Panc1 (cell line): ENCODE results near the gene ANG. TPM values are rescaled to one million over a fixed set of nuclear protein-coding genes. Genes with fewer than 3 reads are reported as not detected.

Experiments
- ATAC-seq: fragments of 200-7000 bp; cut with Tn5 transposase; 2 replicates; pipeline ENCODE4 v1.9.1; 2020; ENCODE audit warnings: mild to moderate bottlenecking, moderate library complexity
- BruUV-seq: library from RNA; stranded (reverse); fragments of 400-500 nt; replicated peaks from 2 replicates; lab custom pipeline; 2021; lab: Mats Ljungman, UMichigan
- CTCF ChIA-PET: fragments of 300-600 bp; sonication (Branson Sonifier 250); formaldehyde crosslinking; loops from one replicate; lab custom pipeline; 2022; ENCODE audit warnings: antibody characterized with exemption; lab: Charles Lee
- POLR2A ChIA-PET: fragments of 300-600 bp; sonication (Branson Sonifier 250); formaldehyde crosslinking; loops from one replicate; lab custom pipeline; 2022; ENCODE audit warnings: antibody characterized with exemption; lab: Charles Lee
- DNase-seq: peaks from one replicate; pipeline ENCODE4 v3.0.0-alpha.2; 2010; ENCODE audit warnings: low read depth, low spot score
- H3K27ac ChIP-seq: 2 replicates; pipeline ENCODE4 v1.5.1; 2011; ENCODE audit warnings: mild to moderate bottlenecking, low read length, inconsistent platforms
- H3K27me3 ChIP-seq: fragments of 200-500 bp; sonication (Bioruptor generic); 2 replicates; pipeline ENCODE4 v1.6.0; 2014; ENCODE audit warnings: low read length, inconsistent platforms; ENCODE audit not compliant: control insufficient read depth, insufficient read depth
- H3K36me3 ChIP-seq: fragments of 200-500 bp; sonication (Bioruptor generic); 2 replicates; pipeline ENCODE4 v1.5.1; 2014; ENCODE audit warnings: inconsistent platforms, mild to moderate bottlenecking, low read length, moderate library complexity; ENCODE audit not compliant: control insufficient read depth, insufficient read depth
- H3K4me1 ChIP-seq: 2 replicates; pipeline ENCODE4 v1.5.1; 2011; ENCODE audit warnings: inconsistent platforms, mild to moderate bottlenecking, low read length, moderate library complexity; ENCODE audit not compliant: control insufficient read depth, insufficient read depth
- H3K4me3 ChIP-seq, 2 experiments: 2 replicates each; pipeline ENCODE4 v1.5.1; 2011 to 2012; ENCODE audit warnings: low read depth in 2 of 2, low read length in 2 of 2, mild to moderate bottlenecking in 2 of 2, inconsistent platforms in 1 of 2, moderate library complexity in 1 of 2
- H3K9me3 ChIP-seq: fragments of 200-500 bp; sonication (Bioruptor generic); 2 replicates; pipeline ENCODE4 v1.5.1; 2014; ENCODE audit warnings: low read depth, mild to moderate bottlenecking, inconsistent platforms, low read length, moderate library complexity; ENCODE audit not compliant: control insufficient read depth, insufficient read depth
- POLR2AphosphoS5 ChIP-seq: IDR thresholded peaks from 2 replicates; pipeline ENCODE4 v1.6.1; 2012; ENCODE audit warnings: mild to moderate bottlenecking, low read depth, low read length, moderate library complexity
- SIN3A ChIP-seq: IDR thresholded peaks from 2 replicates; pipeline ENCODE4 v1.6.1; 2012; ENCODE audit warnings: low read depth, mild to moderate bottlenecking, low read length, moderate library complexity, borderline replicate concordance; ENCODE audit not compliant: insufficient read depth
- TCF7L2 ChIP-seq: IDR thresholded peaks from 2 replicates; pipeline ENCODE4 v1.6.1; 2011; ENCODE audit warnings: mild to moderate bottlenecking, low read depth, low read length, inconsistent platforms
- in situ Hi-C: cut with HindIII; loops from 2 replicates; pipeline ENCODE4 v1.10.0; 2016; ENCODE audit warnings: low sequenced_read_pairs, low pct_unique_long_range_greater_than_20kb
- intact Hi-C: fragments of 100-400 bp; cut with micrococcal nuclease; formaldehyde crosslinking; loops from one replicate; pipeline ENCODE4 v1.10.0; 2022; ENCODE audit not compliant: unreplicated experiment
- total RNA-seq: library from RNA; stranded (reverse); gene quantifications from one replicate; pipeline ENCODE4 v1.2.1, GENCODE V29; 2021; ENCODE audit not compliant: unreplicated experiment
- TF ChIP-seq, protein P1 (sequence below): fragments of 450-650 bp; IDR thresholded peaks from 2 replicates; pipeline ENCODE4 v1.5.1; 2017; ENCODE audit warnings: mild to moderate bottlenecking
- TF ChIP-seq, protein P2 (sequence below), 2 experiments: IDR thresholded peaks; 2 replicates each; pipeline ENCODE4 v1.6.1; 2011 to 2012; ENCODE audit warnings: low read depth in 2 of 2, control low read depth in 1 of 2, low read length in 1 of 2, mild to moderate bottlenecking in 1 of 2, moderate library complexity in 1 of 2; ENCODE audit not compliant: insufficient read depth in 1 of 2

Gene ANG
- total RNA-seq, 1 experiment from 2014 or later: 1.9 TPM

DNA sequence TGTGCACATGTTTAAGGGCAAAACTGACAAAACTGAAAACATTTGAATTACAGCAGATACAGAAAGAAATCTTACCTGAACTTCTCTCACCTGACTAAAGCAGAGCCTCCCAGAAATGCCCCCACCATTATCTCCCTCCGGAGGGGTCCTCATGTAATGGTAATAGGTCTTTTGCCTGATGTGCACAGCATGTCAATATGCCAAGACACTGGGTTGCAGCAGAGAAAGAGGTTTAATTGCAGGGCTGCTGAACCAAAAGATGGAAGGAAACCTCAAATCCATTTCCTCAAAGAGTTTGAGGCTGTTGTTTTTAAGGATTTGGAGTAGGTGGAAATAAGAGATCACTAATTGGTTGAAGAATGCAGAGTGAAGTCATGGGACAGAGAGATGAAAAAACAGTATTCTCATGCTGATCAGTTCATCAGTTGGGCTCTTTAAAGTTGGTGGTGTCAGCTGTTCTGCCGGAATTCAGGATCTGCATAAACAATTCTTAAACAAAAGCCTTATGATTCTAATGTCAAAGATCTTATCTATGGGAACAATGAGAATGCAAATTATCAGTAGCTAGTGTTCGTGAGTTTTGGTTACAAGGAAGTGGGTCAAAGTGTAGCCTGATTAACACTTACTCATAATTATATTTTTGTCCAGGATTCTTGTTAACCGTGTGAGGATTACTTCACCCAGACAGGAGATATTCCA, 18.2 kb downstream of the ANG start:
- CTCF ChIA-PET: no interaction called here
- TF ChIP-seq TCF7L2: no peak
- TF ChIP-seq SIN3A: no peak
- TF ChIP-seq, protein P1, sequence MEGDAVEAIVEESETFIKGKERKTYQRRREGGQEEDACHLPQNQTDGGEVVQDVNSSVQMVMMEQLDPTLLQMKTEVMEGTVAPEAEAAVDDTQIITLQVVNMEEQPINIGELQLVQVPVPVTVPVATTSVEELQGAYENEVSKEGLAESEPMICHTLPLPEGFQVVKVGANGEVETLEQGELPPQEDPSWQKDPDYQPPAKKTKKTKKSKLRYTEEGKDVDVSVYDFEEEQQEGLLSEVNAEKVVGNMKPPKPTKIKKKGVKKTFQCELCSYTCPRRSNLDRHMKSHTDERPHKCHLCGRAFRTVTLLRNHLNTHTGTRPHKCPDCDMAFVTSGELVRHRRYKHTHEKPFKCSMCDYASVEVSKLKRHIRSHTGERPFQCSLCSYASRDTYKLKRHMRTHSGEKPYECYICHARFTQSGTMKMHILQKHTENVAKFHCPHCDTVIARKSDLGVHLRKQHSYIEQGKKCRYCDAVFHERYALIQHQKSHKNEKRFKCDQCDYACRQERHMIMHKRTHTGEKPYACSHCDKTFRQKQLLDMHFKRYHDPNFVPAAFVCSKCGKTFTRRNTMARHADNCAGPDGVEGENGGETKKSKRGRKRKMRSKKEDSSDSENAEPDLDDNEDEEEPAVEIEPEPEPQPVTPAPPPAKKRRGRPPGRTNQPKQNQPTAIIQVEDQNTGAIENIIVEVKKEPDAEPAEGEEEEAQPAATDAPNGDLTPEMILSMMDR: no peak
- TF ChIP-seq POLR2AphosphoS5: no peak
- TF ChIP-seq, protein P2, sequence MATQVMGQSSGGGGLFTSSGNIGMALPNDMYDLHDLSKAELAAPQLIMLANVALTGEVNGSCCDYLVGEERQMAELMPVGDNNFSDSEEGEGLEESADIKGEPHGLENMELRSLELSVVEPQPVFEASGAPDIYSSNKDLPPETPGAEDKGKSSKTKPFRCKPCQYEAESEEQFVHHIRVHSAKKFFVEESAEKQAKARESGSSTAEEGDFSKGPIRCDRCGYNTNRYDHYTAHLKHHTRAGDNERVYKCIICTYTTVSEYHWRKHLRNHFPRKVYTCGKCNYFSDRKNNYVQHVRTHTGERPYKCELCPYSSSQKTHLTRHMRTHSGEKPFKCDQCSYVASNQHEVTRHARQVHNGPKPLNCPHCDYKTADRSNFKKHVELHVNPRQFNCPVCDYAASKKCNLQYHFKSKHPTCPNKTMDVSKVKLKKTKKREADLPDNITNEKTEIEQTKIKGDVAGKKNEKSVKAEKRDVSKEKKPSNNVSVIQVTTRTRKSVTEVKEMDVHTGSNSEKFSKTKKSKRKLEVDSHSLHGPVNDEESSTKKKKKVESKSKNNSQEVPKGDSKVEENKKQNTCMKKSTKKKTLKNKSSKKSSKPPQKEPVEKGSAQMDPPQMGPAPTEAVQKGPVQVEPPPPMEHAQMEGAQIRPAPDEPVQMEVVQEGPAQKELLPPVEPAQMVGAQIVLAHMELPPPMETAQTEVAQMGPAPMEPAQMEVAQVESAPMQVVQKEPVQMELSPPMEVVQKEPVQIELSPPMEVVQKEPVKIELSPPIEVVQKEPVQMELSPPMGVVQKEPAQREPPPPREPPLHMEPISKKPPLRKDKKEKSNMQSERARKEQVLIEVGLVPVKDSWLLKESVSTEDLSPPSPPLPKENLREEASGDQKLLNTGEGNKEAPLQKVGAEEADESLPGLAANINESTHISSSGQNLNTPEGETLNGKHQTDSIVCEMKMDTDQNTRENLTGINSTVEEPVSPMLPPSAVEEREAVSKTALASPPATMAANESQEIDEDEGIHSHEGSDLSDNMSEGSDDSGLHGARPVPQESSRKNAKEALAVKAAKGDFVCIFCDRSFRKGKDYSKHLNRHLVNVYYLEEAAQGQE (IDR thresholded peaks at IDR 0.05; ENCODE audit: insufficient read depth in 1 of 2, low read depth in 2 of 2, low read length in 1 of 2): no peak
- H3K36me3 ChIP-seq: no peaks in the 10 kb centered on the region
- H3K4me1 ChIP-seq: no peaks in the 10 kb centered on the region
- in situ Hi-C loops (no loop called here), intact Hi-C loops (no loop called here)
- H3K9me3 ChIP-seq: no peaks in the 10 kb centered on the region
- H3K27ac ChIP-seq: no peak overlapping the region
- POLR2A ChIA-PET: no interaction called here
- peaks cover 4% of the 10 kb centered on the region for H3K27me3 ChIP-seq
- no peak for DNase-seq
- no TSS peak for BruUV-seq
- no peak overlapping the region for H3K4me3 ChIP-seq
- ATAC-seq: no peak

DNA sequence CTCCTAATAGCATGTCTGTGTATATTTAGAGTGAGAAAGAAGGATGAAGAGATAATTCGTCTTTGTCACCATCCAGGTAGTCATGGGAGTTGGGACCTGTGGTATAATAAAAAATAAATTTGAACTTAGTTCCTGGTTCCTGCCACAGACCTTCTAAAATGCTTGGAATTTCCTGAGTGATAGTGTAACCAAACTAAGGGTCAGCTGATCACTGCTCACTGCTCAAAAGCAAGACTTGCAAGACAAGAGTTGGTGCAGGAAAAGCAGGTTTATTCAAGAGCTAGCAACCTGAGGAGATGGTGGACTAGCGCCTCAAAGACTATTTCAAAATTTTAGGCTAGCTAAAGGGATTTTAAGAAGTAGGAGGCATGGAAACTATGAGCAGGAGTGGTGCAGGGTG, 19.1 kb downstream of the ANG start:
- TF ChIP-seq, protein P1: no peak
- no peak for TF ChIP-seq POLR2AphosphoS5
- TF ChIP-seq TCF7L2: no peak
- TF ChIP-seq SIN3A: no peak
- TF ChIP-seq, protein P2 (IDR thresholded peaks at IDR 0.05; ENCODE audit: insufficient read depth in 1 of 2, low read depth in 2 of 2, low read length in 1 of 2): no peak
- POLR2A ChIA-PET: no interaction called here
- ATAC-seq: no peak

More for the DNA sequence above, 19.1 kb downstream of the ANG start:
- no peaks in the 10 kb centered on the region for H3K9me3 ChIP-seq
- no peaks in the 10 kb centered on the region for H3K4me1 ChIP-seq
- intact Hi-C loops: no loop called here
- in situ Hi-C loops: no loop called here
- no peak overlapping the region for H3K4me3 ChIP-seq
- no peak overlapping the region for H3K27ac ChIP-seq
- CTCF ChIA-PET: interaction anchor here (0.5 kb wide), 1 partner anchor 92 kb away, joined by 4 read pairs; no protein-coding TSS in a partner anchor
- DNase-seq: no peak
- peaks cover 4% of the 10 kb centered on the region for H3K27me3 ChIP-seq
- BruUV-seq: no TSS peak
- H3K36me3 ChIP-seq: no peaks in the 10 kb centered on the region
